Mesenchymal stem cell (in vitro differentiated cells and primary cell): ENCODE data around the gene CD83.

Experiments
- DNase-seq: peaks from one replicate; pipeline ENCODE4 v3.0.0-alpha.2; 2013
- H2AFZ ChIP-seq: one replicate; pipeline ENCODE4 v1.6.1; 2013; ENCODE audit warnings: low read depth, mild to moderate bottlenecking, control low read depth, inconsistent platforms, low read length, moderate library complexity
- H2AK5ac ChIP-seq: 2 replicates; pipeline ENCODE4 v1.6.1; 2013; ENCODE audit warnings: low read length, moderate library complexity, mild to moderate bottlenecking, inconsistent platforms; ENCODE audit not compliant: severe bottlenecking
- H2BK120ac ChIP-seq: one replicate; pipeline ENCODE4 v1.6.1; 2013; ENCODE audit warnings: low read depth, mild to moderate bottlenecking, inconsistent platforms, low read length, moderate library complexity
- H2BK12ac ChIP-seq, 2 experiments: one replicate each; pipeline ENCODE4 v1.6.1; 2013; ENCODE audit warnings: inconsistent platforms in 2 of 2, low read length in 2 of 2, mild to moderate bottlenecking in 2 of 2, moderate library complexity in 2 of 2, control low read depth in 1 of 2
- H2BK15ac ChIP-seq: one replicate; pipeline ENCODE4 v1.6.1; 2013; ENCODE audit warnings: mild to moderate bottlenecking, low read depth, inconsistent platforms; ENCODE audit not compliant: poor library complexity, severe bottlenecking
- H2BK5ac ChIP-seq: 2 replicates; pipeline ENCODE4 v1.6.1; 2013; ENCODE audit warnings: low read depth, mild to moderate bottlenecking, low read length, control low read depth, inconsistent platforms; ENCODE audit not compliant: poor library complexity, severe bottlenecking
- H3K14ac ChIP-seq, 2 experiments: one replicate each; pipeline ENCODE4 v1.6.1; 2013; ENCODE audit warnings: inconsistent platforms in 2 of 2, low read length in 2 of 2, control low read depth in 1 of 2, mild to moderate bottlenecking in 1 of 2, moderate library complexity in 1 of 2
- H3K18ac ChIP-seq, 2 experiments: one replicate each; pipeline ENCODE4 v1.6.1; 2013; ENCODE audit warnings: inconsistent platforms in 2 of 2, low read length in 2 of 2, control low read depth in 1 of 2, low read depth in 1 of 2, mild to moderate bottlenecking in 1 of 2
- H3K23ac ChIP-seq, 2 experiments: one replicate each; pipeline ENCODE4 v1.6.1; 2013; ENCODE audit warnings: inconsistent platforms in 2 of 2, low read length in 2 of 2, mild to moderate bottlenecking in 2 of 2, moderate library complexity in 2 of 2, control low read depth in 1 of 2
- H3K27ac ChIP-seq: 2 replicates; pipeline ENCODE4 v1.5.1; 2013; ENCODE audit warnings: mild to moderate bottlenecking, moderate library complexity, low read length, control low read depth, inconsistent platforms; ENCODE audit not compliant: poor library complexity, severe bottlenecking
- H3K27me3 ChIP-seq, 2 experiments: 2 replicates each; pipeline versions ENCODE4 v1.6.1 to v1.7.0; 2013; ENCODE audit warnings: low read length in 2 of 2, mild to moderate bottlenecking in 2 of 2, moderate library complexity in 2 of 2, control low read depth in 1 of 2, inconsistent platforms in 1 of 2; ENCODE audit not compliant: control insufficient read depth in 1 of 2, insufficient read depth in 1 of 2
- H3K36me3 ChIP-seq, 2 experiments: 2 replicates each; pipeline versions ENCODE4 v1.6.1 to v1.7.0; 2013; ENCODE audit warnings: low read length in 2 of 2, control low read depth in 1 of 2, inconsistent platforms in 1 of 2, low read depth in 1 of 2, mild to moderate bottlenecking in 1 of 2; ENCODE audit not compliant: insufficient read depth in 2 of 2, control insufficient read depth in 1 of 2
- H3K4ac ChIP-seq, 2 experiments: one replicate each; pipeline ENCODE4 v1.6.1; 2013; ENCODE audit warnings: inconsistent platforms in 2 of 2, low read length in 2 of 2, mild to moderate bottlenecking in 2 of 2, moderate library complexity in 2 of 2, control low read depth in 1 of 2, low read depth in 1 of 2
- H3K4me1 ChIP-seq: 2 replicates; pipeline ENCODE4 v1.6.1; 2013; ENCODE audit warnings: low read depth, low read length, control low read depth; ENCODE audit not compliant: control insufficient read depth, insufficient read depth
- H3K4me2 ChIP-seq: 2 replicates; pipeline ENCODE4 v1.6.1; 2013; ENCODE audit warnings: low read length, mild to moderate bottlenecking, inconsistent platforms; ENCODE audit not compliant: poor library complexity, severe bottlenecking
- H3K4me3 ChIP-seq, 2 experiments: 2 replicates each; pipeline versions ENCODE4 v1.5.1 to v1.7.0; 2013; ENCODE audit warnings: low read length in 2 of 2, mild to moderate bottlenecking in 2 of 2, control low read depth in 1 of 2, low read depth in 1 of 2; ENCODE audit not compliant: insufficient read depth in 1 of 2
- H3K79me1 ChIP-seq: replicated peaks from 2 replicates; pipeline ENCODE4 v1.6.1; 2013; ENCODE audit warnings: mild to moderate bottlenecking, control low read depth, low read length, inconsistent platforms; ENCODE audit not compliant: poor library complexity, severe bottlenecking
- H3K9ac ChIP-seq: 2 replicates; pipeline ENCODE4 v1.7.0; 2013; ENCODE audit warnings: mild to moderate bottlenecking, low read length, moderate library complexity
- H3K9me3 ChIP-seq: 2 replicates; pipeline ENCODE4 v1.7.0; 2013; ENCODE audit warnings: mild to moderate bottlenecking, low read length; ENCODE audit not compliant: control insufficient read depth
- H4K8ac ChIP-seq: one replicate; pipeline ENCODE4 v1.6.1; 2013; ENCODE audit warnings: inconsistent platforms, mild to moderate bottlenecking, low read length, moderate library complexity
- H4K91ac ChIP-seq: one replicate; pipeline ENCODE4 v1.6.1; 2013; ENCODE audit warnings: mild to moderate bottlenecking, low read length, inconsistent platforms
- WGBS: methylation state at CpG from one replicate; pipeline ENCODE4 v1.1.7; 2013; ENCODE audit warnings: mixed read lengths; 5-methylcytosine and 5-hydroxymethylcytosine counted together

CD83 gene

DNA sequence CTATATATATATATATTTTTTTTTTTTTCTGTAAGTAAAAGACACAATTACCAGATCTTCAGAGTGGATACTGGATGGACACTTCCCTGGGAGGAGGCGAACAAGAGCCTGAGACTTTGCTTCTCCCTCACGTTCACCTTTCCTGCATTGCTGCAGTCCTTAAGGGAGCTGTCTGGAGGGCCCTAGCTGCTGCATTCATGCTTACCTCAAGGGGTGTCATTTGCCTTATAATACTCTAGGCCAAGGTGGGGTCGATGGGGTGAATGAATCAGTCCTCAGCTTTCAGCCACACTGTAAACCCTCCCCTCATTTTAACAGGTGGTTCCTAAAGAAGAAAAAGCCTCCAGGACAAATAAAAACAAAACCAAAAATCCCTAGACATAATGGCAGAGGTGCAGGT, 34.8 kb upstream of the CD83 start:
- no peak overlapping the region for H2BK12ac ChIP-seq
- 61% methylated on average over 3 of the region's 3 CpGs for WGBS
- no peak overlapping the region for H3K18ac ChIP-seq
- H3K79me1 ChIP-seq = no peaks in the 10 kb centered on the region
- H2BK15ac ChIP-seq = no peak overlapping the region
- H2BK120ac ChIP-seq = no peak overlapping the region
- no peak overlapping the region for H3K4me2 ChIP-seq
- no peak overlapping the region for H3K27ac ChIP-seq
- H3K27me3 ChIP-seq = peaks cover 0 to 5% of the 10 kb centered on the region in 2 experiments
- DNase-seq = no peak
- H4K91ac ChIP-seq = no peak overlapping the region
- H2AFZ ChIP-seq = no peak overlapping the region
- H3K4me1 ChIP-seq = peaks cover 2% of the 10 kb centered on the region
- H3K9ac ChIP-seq = no peak overlapping the region
- H3K36me3 ChIP-seq = no peaks in the 10 kb centered on the region
- H2AK5ac ChIP-seq = no peak overlapping the region
- no peaks in the 10 kb centered on the region for H3K9me3 ChIP-seq
- no peak overlapping the region for H3K4me3 ChIP-seq
- H3K23ac ChIP-seq = no peak overlapping the region
- no peak overlapping the region for H2BK5ac ChIP-seq
- no peak overlapping the region for H3K14ac ChIP-seq
- no peak overlapping the region for H3K4ac ChIP-seq
- H4K8ac ChIP-seq = no peak overlapping the region

DNA sequence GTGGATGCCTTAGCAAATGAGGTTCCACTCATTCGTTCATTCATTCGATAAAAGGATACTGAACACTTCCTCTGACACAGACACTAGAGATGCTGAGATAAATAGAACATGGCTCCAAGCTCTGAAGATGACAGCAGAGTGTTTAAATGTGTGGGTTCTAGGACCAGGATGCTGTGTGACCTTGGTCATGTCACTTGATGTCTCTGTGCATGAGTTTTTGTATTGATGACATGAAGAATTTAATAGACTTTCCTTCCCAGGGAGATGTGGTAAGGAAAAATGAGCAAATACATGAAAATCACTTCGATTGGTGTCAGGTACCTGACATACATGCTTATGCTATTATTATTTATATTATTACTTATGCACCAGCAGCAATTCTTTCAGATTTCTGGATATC, 34.3 kb upstream of the CD83 start:
- Histone ChIP-seq H3K4ac (no peak overlapping the region), H3K4me3 (no peak overlapping the region), H3K4me1 (peaks cover 2% of the 10 kb centered on the region), H2BK15ac (no peak overlapping the region), H3K18ac (no peak overlapping the region), H2BK120ac (no peak overlapping the region), H3K79me1 (no peaks in the 10 kb centered on the region), H2AK5ac (no peak overlapping the region), H2BK12ac (no peak overlapping the region), H3K9me3 (no peaks in the 10 kb centered on the region), H3K9ac (no peak overlapping the region), H2BK5ac (no peak overlapping the region), H2AFZ (no peak overlapping the region), H4K91ac (no peak overlapping the region), H3K27ac (no peak overlapping the region), H3K4me2 (no peak overlapping the region), H4K8ac (no peak overlapping the region), H3K23ac (no peak overlapping the region), H3K27me3 (peaks cover 0 to 7% of the 10 kb centered on the region in 2 experiments), H3K36me3 (no peaks in the 10 kb centered on the region), H3K14ac (no peak overlapping the region)
- DNase-seq = no peak
- 88% methylated on average over 2 of the region's 3 CpGs for WGBS

DNA sequence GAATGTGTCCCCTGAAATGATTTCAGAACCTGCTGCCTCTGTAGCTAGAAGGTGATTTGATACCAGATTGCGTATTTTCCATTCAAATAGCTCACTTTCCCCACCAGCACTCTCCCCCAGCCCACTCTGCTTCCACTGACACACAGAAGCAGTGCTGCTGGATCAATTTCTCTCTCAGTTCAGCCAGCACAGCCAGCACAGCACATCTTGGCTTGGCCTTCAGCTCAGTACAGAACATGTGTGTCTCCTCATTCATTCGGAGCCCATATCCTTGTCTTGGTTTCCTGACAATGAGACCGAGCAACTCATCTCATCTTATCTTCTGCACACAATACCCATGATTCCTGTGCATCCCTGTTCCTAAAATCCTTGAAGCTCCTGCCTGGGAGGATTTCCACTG, 33.8 kb upstream of the CD83 start:
- no peak overlapping the region for H4K91ac ChIP-seq
- 88% methylated on average over 3 of the region's 3 CpGs for WGBS
- no peak for DNase-seq

DNA sequence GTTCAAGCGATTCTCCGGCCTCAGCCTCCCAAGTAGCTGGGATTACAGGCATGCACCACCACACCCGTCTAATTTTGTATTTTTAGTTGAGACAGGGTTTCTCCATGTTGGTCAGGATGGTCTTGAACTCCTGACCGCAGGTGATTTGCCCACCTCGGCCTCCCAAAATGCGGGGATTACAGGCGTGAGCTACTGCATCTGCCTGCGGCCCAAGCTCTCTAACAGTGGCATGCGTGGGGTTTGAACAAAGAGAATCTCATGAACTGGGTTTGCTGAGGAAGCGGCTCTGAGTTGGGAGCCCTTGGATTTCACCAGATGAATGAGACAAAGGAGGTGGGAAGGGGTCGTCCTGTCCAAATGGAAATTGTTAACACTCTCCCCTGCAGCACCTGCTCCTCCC, 33.2 kb upstream of the CD83 start:
- no peak overlapping the region for H4K8ac ChIP-seq
- no peak overlapping the region for H3K4me2 ChIP-seq
- no peaks in the 10 kb centered on the region for H3K36me3 ChIP-seq
- no peak overlapping the region for H3K14ac ChIP-seq
- no peaks in the 10 kb centered on the region for H3K9me3 ChIP-seq
- no peak overlapping the region for H2AK5ac ChIP-seq
- no peak overlapping the region for H2BK5ac ChIP-seq
- 95% methylated on average over 9 of the region's 11 CpGs for WGBS
- no peak overlapping the region for H3K4me3 ChIP-seq
- no peak overlapping the region for H2BK120ac ChIP-seq
- no peak overlapping the region for H3K9ac ChIP-seq
- no peak overlapping the region for H2BK15ac ChIP-seq
- H3K27me3 ChIP-seq = peaks cover 0 to 11% of the 10 kb centered on the region in 2 experiments
- no peak overlapping the region for H4K91ac ChIP-seq
- no peaks in the 10 kb centered on the region for H3K79me1 ChIP-seq
- peaks cover 1% of the 10 kb centered on the region for H3K4me1 ChIP-seq
- H3K4ac ChIP-seq = no peak overlapping the region
- peak overlapping the region in 1 of 2 experiments; percentile 32 for H3K23ac ChIP-seq
- no peak overlapping the region for H2BK12ac ChIP-seq
- H3K27ac ChIP-seq = no peak overlapping the region
- H2AFZ ChIP-seq = no peak overlapping the region
- DNase-seq = no peak
- H3K18ac ChIP-seq = no peak overlapping the region

More for the DNA sequence above, 33.8 kb upstream of the CD83 start:
- H3K4me2 ChIP-seq = no peak overlapping the region
- no peak overlapping the region for H3K4ac ChIP-seq
- no peak overlapping the region for H2AFZ ChIP-seq
- H3K27me3 ChIP-seq = peaks cover 0 to 10% of the 10 kb centered on the region in 2 experiments
- no peak overlapping the region for H3K9ac ChIP-seq
- H3K79me1 ChIP-seq = no peaks in the 10 kb centered on the region
- no peak overlapping the region for H2BK5ac ChIP-seq
- H3K14ac ChIP-seq = no peak overlapping the region
- H3K36me3 ChIP-seq = no peaks in the 10 kb centered on the region
- H3K18ac ChIP-seq = no peak overlapping the region
- H3K23ac ChIP-seq = no peak overlapping the region
- H4K8ac ChIP-seq = no peak overlapping the region
- no peaks in the 10 kb centered on the region for H3K9me3 ChIP-seq
- no peak overlapping the region for H2AK5ac ChIP-seq
- peaks cover 2% of the 10 kb centered on the region for H3K4me1 ChIP-seq
- no peak overlapping the region for H3K4me3 ChIP-seq
- no peak overlapping the region for H2BK15ac ChIP-seq
- no peak overlapping the region for H2BK120ac ChIP-seq
- no peak overlapping the region for H2BK12ac ChIP-seq
- no peak overlapping the region for H3K27ac ChIP-seq
